Spinal cord (tissue), 10 donors: ENCODE measurements around the gene RFX2. TPM values are rescaled to one million over a fixed set of nuclear protein-coding genes. Genes with fewer than 3 reads are reported as not detected.
A peak's percentile ranks its signal among the peaks of the same experiment; 100 is the strongest.

Source experiments
- DNase-seq, 6 donors: peaks; one replicate each; pipeline versions ENCODE4 v3.0.0 to v3.0.0-alpha.2; 2013 to 2015; ENCODE audit warnings: low spot score in 6 of 6, low read depth in 4 of 6
- H3K27ac ChIP-seq: one replicate; pipeline ENCODE4 v1.5.1; 2013; ENCODE audit warnings: low read depth, low read length, control low read depth
- H3K27me3 ChIP-seq: one replicate; pipeline ENCODE4 v1.6.1; 2013; ENCODE audit warnings: low read length; ENCODE audit not compliant: control insufficient read depth, insufficient read depth
- H3K36me3 ChIP-seq: one replicate; pipeline ENCODE4 v1.6.1; 2013; ENCODE audit warnings: low read length; ENCODE audit not compliant: control insufficient read depth, insufficient read depth
- H3K4me1 ChIP-seq: one replicate; pipeline ENCODE4 v1.6.1; 2013; ENCODE audit warnings: low read length; ENCODE audit not compliant: control insufficient read depth, insufficient read depth
- H3K4me3 ChIP-seq: one replicate; pipeline ENCODE4 v1.5.1; 2013; ENCODE audit warnings: low read depth, low read length, control low read depth
- H3K9me3 ChIP-seq: one replicate; pipeline ENCODE4 v1.6.1; 2013; ENCODE audit warnings: low read length; ENCODE audit not compliant: control insufficient read depth, insufficient read depth
- WGBS: methylation state at CpG from one replicate; pipeline ENCODE4 v1.1.5; 2013; ENCODE audit warnings: missing lambda C conversion rate; ENCODE audit not compliant: insufficient coverage; 5-methylcytosine and 5-hydroxymethylcytosine counted together
- polyA plus RNA-seq, 2 donors: library from polyadenylated mRNA; unstranded; fragments of 120-200 nt; gene quantifications; one replicate each; pipeline ENCODE4 v1.2.1, GENCODE V29; 2013; ENCODE audit not compliant: insufficient read length in 2 of 2
- total RNA-seq, 2 donors: library from RNA; depleted of rRNA in 1 of 2; stranded (reverse); fragments of 120-200 nt in 1 of 2; fragments of >200 nt in 1 of 2; gene quantifications; one replicate each; pipeline versions ENCODE4 v1.2.3 to v1.2.4, GENCODE V29; 2013 to 2014
- donor health status: healthy.

Gene RFX2
- total and polyA plus RNA-seq, 4 donors, result 5.7 to 18.8 (median 14.3) TPM

DNA sequence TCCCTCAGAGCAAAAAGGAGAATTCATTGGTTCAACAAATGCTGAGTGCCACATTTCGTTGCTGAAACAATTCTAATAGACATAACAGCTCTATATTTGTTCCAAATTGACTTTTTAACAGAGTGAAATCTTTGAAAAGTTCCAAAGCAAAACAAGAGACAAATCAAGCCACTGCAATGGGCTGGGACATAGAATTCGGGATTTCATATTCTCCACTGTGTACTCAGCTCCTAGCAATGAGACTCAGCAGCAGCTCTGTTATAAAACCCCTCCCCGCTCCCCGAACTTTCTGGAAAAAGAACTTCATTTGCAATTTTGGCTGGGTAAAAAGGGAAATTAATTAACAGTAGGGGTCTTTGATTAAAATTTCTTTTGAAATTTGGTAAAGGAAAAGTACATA, 11.3 kb downstream of the RFX2 start:
- Histone ChIP-seq H3K36me3 (no peaks in the 10 kb centered on the region), H3K4me3 (no peak overlapping the region), H3K27me3 (no peaks in the 10 kb centered on the region), H3K4me1 (peaks cover 19% of the 10 kb centered on the region), H3K9me3 (no peaks in the 10 kb centered on the region), H3K27ac (peak overlapping the region; percentile 71)
- peak in 1 of 6 donors; percentile 54 for DNase-seq
- WGBS, result 25% methylated on average over 2 of the region's 4 CpGs

DNA sequence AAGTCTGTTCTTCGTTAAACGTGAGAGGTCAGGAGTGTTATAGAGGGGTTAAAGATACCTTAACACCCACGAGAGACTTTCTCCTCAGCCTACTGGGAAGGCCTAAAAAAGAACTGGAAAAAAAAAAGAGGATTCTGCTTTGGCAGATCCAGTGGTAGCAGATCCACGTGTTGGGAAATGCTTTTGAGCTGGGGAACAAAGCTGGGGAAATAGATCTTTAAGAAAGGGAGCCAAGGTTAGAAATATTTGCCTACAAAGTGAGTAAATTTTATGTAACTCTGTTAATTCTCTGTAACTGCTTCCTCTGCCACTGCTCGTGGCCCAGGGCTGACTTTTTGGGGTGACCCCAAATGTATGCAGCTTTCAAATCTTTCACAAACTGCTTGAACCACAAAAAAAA, 11.7 kb downstream of the RFX2 start:
- H3K27ac ChIP-seq, result peak overlapping the region; percentile 71
- WGBS, result 10% methylated on average over 1 of the region's 5 CpGs
- no peak for DNase-seq
- H3K4me3 ChIP-seq, result no peak overlapping the region
- no peaks in the 10 kb centered on the region for H3K9me3 ChIP-seq
- peaks cover 19% of the 10 kb centered on the region for H3K4me1 ChIP-seq
- no peaks in the 10 kb centered on the region for H3K27me3 ChIP-seq
- H3K36me3 ChIP-seq, result no peaks in the 10 kb centered on the region

DNA sequence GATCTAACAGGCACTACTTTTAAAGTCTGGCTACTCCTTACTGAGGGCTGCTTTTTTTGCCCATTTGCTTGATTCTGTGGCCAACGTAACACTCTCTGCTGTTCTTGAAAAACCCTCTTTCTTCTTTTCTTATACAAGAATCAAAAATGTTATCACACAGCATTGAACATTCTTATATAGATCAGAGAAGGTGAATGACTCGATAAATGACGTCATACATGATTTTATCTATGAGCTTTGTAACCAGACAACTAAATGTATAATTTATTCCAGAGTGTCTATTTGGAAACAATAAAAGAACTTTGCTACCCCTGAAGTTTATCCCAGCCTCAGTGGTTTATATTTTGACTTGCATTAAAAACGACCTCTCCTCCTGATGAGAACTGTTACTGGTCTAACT, 12.4 kb downstream of the RFX2 start:
- no peaks in the 10 kb centered on the region for H3K9me3 ChIP-seq
- peaks cover 17% of the 10 kb centered on the region for H3K4me1 ChIP-seq
- no peaks in the 10 kb centered on the region for H3K27me3 ChIP-seq
- WGBS, result no CpG with 5 or more reads among the region's 4 CpGs
- DNase-seq, result no peak
- peak overlapping the region; percentile 71 for H3K27ac ChIP-seq
- no peaks in the 10 kb centered on the region for H3K36me3 ChIP-seq
- no peak overlapping the region for H3K4me3 ChIP-seq

DNA sequence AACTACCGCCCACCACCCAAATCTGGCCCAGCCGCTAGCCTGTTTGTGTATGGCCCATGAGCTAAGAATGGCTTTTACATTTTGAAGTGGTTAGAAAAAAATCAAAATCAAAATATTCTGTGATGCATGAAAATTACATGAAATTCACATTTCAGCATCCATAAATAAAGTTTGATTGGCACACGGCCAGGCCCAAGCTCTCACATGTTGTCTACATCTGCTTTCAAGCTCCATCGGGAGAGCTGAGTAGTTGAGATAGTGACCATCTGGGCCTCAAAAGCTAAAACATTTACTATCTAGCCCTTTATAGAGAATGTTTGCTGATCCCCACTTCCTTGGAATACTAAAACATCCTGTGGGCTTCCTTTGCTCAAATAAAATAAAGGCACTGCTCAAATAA, 14.5 kb downstream of the RFX2 start:
- H3K27ac ChIP-seq, result no peak overlapping the region
- H3K9me3 ChIP-seq, result no peaks in the 10 kb centered on the region
- H3K4me1 ChIP-seq, result peaks cover 30% of the 10 kb centered on the region

DNA sequence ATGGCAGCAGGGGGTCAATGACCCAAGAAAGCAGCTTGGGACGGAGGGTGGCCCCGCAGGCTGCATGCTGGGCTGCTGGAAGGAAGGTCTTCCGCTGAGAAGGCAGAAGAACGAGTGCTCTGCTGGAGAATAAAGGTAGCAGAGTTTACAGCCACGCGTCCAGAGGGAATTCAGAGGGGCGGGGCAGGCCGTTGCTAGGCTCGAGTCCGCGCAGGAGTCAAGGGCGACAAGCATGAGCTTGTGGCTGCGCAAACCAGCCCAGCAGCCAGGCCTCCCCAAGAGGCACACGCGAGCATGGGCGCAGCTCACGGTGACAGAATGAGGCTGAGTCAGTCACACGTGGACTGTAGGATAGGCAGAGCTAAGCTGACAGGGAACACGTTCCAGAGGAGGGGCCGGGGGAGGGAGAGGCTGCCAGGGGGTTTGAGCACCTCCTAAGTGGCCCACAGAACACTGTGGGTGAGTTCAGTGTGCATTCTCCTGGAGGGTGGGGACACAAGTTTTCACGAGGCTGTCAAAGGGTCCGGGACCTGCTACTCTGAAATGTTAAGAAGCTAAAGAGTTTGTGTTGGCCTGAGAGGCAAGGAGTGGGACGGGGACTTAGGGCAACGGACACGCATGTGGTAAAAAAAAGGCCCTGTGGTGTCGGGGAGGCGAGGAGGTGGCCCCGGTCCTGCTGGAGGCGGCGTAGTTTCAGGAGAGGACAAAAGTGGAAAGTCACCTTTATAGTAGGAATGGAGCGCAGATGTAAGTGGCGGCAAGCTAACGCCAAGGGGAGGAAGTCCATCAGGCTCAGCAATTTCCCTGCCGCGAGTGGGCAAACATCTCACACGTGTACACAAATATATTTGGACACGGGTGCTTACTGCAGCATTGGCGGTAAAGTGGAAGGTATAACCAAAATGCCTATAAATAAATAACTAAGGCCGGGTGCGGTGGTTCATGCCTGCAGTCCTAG, 17.7 kb downstream of the RFX2 start:
- peaks cover 22% of the 10 kb centered on the region for H3K4me1 ChIP-seq
- H3K4me3 ChIP-seq, result peak overlapping the region; percentile 17
- DNase-seq, result peak in 3 of 6 donors; percentile 53 to 83 (median 73)
- H3K36me3 ChIP-seq, result no peaks in the 10 kb centered on the region
- H3K27ac ChIP-seq, result peak overlapping the region; percentile 84
- 21% methylated on average over 32 of the region's 40 CpGs for WGBS
- H3K9me3 ChIP-seq, result no peaks in the 10 kb centered on the region
- H3K27me3 ChIP-seq, result no peaks in the 10 kb centered on the region

More for the DNA sequence above, 14.5 kb downstream of the RFX2 start:
- 80% methylated on average over 2 of the region's 4 CpGs for WGBS
- Histone ChIP-seq H3K36me3 (no peaks in the 10 kb centered on the region), H3K27me3 (no peaks in the 10 kb centered on the region), H3K4me3 (no peak overlapping the region)
- peak in 1 of 6 donors; percentile 81 for DNase-seq

DNA sequence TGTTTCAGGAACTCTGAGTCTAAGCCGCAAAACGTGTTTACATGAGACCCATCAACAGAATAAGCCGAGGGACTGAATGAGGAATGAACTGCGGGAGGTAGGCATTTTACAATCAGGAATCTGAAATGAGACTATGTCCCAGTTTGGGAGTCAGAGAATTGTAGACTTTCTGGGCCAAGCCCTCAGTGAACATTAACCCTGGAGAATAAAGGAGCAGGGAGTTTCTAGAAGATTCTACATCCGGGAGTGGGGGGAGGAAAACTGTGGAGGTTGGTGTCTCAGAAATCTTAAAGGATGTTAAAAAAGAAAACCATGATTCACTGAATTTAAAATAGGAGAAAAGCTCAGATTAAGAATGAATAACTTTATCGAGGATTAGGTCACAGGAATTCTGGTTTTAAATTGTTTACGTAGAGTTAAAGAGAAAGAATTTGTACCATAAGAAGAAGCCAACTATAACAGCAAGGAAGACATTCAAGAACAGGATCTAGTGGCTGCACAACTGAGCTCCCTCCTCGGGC, 18.5 kb downstream of the RFX2 start:
- Histone ChIP-seq H3K9me3 (no peaks in the 10 kb centered on the region), H3K36me3 (no peaks in the 10 kb centered on the region), H3K27ac (peak overlapping the region; percentile 84), H3K4me3 (peak overlapping the region; percentile 17), H3K27me3 (no peaks in the 10 kb centered on the region), H3K4me1 (peaks cover 29% of the 10 kb centered on the region)
- peak in 1 of 6 donors; percentile 22 for DNase-seq
- 30% methylated on average over 5 of the region's 8 CpGs for WGBS

DNA sequence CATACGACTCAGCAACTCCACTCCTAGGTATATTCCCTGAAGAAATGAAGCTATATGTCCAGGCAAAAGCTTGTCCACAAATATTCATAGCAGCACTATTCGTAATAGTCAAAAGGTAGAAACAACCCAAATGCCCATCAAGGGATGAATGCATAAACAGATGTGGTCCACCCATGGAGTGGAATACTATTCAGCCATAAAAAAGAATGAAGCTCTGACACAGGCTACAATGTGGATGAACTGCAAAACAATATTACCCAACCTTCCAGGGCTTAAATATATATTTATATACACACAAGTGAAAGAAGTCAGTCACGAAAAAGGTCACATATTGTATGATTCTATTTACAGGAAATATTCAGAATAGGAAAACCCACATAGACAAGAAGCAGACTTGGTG, 19.7 kb downstream of the RFX2 start:
- H3K4me1 ChIP-seq, result peaks cover 30% of the 10 kb centered on the region
- no peak overlapping the region for H3K27ac ChIP-seq
- H3K36me3 ChIP-seq, result no peaks in the 10 kb centered on the region
- DNase-seq, result no peak
- H3K4me3 ChIP-seq, result no peak overlapping the region
- H3K27me3 ChIP-seq, result no peaks in the 10 kb centered on the region
- no peaks in the 10 kb centered on the region for H3K9me3 ChIP-seq
- 83% methylated on average over 1 of the region's 3 CpGs for WGBS

DNA sequence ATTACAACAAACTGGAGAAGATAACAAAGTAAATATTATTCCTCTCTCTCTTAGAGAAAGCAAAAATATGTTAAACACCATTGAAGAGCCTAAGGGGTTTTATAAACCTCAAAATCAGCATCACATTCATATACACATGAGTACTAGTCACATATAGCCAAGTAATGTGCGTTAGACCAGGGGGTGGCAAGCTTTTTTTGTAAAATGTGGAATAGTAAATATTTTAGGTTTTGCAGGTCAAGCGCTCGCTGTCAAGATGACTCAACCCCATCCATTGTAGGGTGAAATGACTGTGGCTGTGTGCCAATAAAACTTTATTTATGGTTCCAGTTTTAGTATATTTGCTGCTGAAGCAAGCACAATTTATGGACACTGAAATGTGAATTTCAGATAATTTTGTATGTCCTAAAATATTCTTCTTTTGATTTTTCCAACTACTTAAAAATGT, 21.7 kb downstream of the RFX2 start:
- WGBS, result 100% methylated on average over 2 of the region's 3 CpGs
- no peak for DNase-seq
- no peak overlapping the region for H3K4me3 ChIP-seq
- H3K36me3 ChIP-seq, result no peaks in the 10 kb centered on the region
- no peak overlapping the region for H3K27ac ChIP-seq
- peaks cover 3% of the 10 kb centered on the region for H3K9me3 ChIP-seq
- peaks cover 30% of the 10 kb centered on the region for H3K4me1 ChIP-seq
- H3K27me3 ChIP-seq, result no peaks in the 10 kb centered on the region

DNA sequence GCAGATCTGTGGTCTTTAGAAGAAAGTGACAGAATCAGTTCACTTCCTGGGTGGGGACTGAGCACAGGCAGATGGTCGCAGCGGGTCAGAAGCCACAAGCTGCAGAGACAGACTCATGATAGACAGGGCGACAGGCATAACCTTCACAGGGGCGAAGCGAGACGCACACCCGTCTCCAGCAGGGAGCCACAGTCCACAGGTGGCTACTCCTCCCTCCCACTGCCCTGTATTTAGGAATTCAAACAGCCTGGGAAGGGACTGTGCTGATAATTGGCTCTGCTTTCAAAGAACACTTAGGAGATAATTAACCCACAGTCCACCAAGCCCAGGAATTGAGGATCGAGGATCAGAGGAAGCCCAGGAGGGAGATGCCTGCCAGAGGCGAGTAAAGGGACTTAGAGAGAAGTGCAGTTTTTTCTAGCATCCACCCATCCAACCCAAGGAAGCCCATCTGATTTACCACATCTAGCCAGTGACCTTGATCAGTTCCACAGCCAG, 23.2 kb downstream of the RFX2 start:
- no peak for DNase-seq
- WGBS, result 5% methylated on average over 6 of the region's 9 CpGs
- Histone ChIP-seq H3K9me3 (peaks cover 3% of the 10 kb centered on the region), H3K36me3 (no peaks in the 10 kb centered on the region), H3K4me1 (peaks cover 20% of the 10 kb centered on the region), H3K27me3 (no peaks in the 10 kb centered on the region), H3K4me3 (no peak overlapping the region), H3K27ac (peak overlapping the region; percentile 3)
